CD4-positive, alpha-beta T cell treated with Interleukin-15 for 1 hour (primary cell): Measurements from ENCODE around the gene PLEKHH1.

ENCODE experiments used
- DNase-seq: peaks from one replicate; pipeline ENCODE4 v3.0.0-alpha.2; 2020

PLEKHH1 gene

DNA sequence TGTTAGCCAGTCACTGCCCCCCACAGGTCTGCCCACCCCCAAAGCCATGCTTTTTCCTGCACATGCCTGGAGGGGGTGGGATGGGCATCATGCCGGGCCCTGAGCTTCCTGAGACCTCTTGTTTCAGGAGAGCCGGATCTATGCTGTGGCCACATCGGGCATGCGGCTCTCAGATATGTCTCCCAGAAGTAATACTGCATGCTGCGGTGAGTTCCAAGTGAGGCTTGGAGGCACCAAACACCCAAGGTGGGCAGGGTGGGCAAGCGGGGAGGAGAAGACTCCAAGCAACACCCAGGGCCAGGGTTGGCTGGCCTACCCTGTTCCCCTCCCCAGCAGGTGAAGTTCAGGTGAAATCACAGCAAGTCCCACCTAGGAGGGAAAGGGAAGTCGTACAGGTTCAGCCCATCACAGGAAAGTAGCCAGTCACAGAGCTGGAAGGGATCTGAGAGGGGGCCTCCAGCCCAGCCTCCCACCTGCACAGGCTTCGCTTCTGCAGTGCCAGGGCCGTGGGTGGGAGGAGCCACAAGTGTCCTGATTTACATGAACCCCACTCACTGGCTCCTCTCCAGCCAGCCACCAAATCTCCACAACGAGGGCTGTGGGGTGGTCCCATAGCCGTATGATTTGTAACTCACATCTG is 36.0 kb downstream of the PLEKHH1 start:
- DNase-seq = no peak

DNA sequence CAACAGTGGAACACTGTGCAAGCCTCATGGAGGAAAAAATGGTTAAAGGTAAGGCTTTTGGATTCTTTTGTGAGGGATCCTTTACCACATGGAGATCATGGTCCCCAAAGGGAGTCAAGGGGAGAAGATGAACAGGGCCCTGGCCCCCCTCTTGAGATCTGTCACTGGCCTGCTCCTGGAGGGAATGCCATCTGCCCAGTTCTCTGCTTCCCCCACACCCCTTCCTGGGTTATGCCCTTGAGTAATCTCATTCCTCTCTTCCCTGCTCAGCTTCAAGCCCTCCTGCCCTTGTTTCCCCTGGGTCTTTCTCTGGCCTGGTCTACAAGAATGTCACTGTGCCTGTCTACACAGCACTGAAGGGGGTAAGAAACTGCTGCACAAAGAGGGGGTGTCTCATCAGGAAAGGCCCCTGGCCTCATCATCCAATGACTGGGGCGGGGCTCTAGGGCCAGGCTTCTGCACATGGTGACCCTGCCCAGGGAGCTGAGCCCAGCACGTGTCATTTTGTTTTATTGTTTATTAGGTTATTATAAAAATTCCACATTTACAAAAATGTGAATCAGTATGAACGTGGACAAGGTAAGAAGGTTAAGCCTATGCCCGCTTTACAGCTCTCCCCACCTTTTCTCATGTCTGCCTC is 36.7 kb downstream of the PLEKHH1 start:
- DNase-seq = no peak

DNA sequence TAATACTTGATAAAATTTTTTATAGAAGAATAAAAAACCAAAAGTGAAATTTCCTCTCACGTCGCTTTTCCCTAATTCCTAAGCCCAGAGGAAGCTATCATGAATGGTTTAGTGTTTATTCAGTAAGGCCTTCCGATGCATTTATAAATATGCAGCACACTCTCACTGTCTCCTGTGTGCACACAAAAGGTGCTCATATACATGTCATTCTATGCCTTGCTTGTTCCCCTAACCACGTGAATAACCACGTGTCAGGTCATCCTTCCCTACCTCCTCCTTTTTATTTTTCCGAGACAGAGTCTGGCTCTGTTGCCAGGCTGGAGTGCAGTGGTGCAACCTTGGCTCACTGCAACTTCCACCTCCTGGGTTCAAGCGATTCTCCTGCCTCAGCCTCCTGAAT is 37.4 kb downstream of the PLEKHH1 start:
- DNase-seq = no peak

GRCh38 chr14:67571275-67571990 is 38.3 kb downstream of the PLEKHH1 start:
- DNase-seq = peak; percentile 56

DNA sequence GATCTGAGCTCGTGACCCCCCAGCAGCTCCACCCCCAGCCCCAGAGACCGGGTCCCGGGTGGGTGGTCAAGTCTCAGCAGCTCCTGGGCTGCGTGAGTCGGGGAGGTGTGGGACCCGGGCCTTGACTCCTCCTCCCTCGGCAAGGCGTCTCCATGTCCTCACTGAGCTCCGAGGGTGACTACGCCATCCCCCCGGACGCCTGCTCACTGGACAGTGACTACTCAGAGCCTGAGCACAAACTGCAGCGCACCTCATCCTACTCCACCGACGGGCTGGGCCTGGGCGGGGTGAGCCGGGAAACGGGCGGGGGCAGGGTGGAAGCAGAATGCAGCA is 38.9 kb downstream of the PLEKHH1 start:
- no peak for DNase-seq

DNA sequence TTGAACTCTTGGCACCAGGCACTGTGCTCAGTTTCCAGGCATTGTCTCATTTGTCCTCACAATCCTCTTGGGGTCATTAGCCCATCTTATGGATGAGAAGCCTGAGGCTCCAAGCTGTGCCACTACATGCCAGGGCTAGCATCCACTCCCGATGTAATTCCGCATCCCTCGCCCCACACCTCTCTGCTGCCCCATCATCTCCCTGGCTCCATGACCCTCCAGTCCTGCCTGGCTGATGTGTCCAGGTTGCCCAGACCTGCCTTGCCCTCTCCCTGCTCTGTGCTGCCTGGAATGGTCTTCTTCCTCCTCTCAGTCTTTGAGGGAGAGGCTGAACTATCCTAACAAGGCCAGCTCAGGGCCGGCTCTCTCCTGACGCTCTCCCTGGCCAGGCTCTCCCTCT is 39.5 kb downstream of the PLEKHH1 start:
- DNase-seq = no peak

GRCh38 chr14:67573228-67574010 is 40.3 kb downstream of the PLEKHH1 start:
- no peak for DNase-seq

GRCh38 chr14:67574156-67574555 is 41.1 kb downstream of the PLEKHH1 start:
- no peak for DNase-seq

- no peak for DNase-seq
Observed at GRCh38 chr14:67574806-67575205, 41.7 kb downstream of the PLEKHH1 start.

DNA sequence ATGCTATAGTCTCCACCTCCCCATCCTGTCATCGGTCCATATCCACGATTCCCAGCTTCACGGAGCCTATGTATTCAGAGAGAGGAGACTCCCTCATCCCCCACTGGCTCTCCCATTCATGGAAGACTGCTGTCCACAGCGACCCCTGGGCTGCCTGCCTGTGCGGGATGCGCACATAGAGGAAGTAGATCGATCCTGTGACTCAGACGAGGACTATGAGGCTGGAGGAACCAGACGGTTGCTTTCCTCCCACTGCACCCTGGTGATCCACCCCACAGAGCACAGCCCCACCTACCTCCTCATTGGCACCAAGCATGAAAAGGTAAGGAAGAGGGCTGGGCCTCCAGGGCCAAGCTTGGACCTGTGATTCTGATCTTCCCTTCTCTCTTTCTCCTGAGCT is 42.6 kb downstream of the PLEKHH1 start:
- DNase-seq = no peak

DNA sequence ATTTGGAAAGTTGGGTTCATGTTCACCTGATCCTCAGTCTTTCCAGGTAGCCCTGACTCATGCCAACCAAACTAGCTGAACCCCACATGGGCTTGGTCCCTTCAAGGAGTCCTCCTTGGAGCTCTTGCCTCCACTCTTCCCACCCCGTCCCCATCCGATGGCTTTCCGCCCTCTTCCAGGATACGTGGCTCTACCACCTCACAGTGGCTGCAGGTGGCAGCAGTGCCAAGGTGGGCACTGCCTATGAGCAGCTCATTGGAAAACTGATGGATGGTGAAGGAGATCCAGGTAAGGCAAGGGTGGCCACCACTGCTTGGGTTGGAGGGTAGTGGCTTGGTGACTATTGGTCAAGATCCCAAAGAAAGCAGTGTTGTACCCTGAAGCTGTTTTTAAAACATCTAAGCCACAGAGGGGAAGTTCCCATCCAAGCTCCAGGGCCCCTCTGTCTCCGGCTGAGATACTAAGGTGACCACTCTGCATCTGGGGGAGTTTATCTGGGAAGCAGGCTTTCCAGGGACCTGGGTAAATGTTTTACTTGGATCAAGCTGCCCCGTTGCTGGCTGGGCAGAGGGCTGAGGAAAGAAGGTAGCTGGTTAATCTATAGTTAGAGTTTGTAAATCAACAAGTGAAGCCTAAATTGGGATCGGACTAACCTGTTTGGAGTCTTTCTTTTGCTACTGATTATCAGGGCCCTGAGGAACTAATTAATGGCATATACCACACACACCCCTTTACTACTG is 43.3 kb downstream of the PLEKHH1 start:
- no peak for DNase-seq

DNA sequence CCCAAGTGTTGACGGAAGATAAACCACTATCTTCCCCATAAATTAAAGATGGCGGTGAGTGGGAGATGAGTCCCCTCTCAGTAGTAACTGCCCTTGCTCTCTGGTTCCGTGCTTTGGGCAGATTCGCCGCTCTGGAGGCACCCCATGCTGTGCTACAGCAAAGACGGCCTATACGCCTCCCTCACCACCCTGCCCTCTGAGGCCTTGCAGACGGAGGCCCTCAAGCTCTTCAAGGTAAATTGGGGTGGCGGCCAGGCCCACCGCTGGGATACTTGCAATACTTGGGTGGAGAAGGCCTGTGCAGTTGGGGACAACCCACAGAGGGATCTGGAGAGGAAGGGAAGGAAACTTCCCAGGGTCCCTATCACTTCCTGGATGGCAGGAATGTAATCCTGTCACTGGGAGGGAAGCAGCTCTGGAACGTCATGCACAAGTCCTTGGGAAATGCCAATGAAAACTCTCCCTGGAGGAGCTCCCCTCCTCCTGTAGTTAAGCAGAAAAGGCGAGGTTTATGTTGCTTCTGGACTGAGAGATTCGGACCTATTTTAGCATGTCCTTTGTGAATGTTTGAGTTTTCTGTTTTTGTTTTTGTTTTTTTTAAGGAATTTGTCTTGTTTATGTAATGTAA is 44.2 kb downstream of the PLEKHH1 start:
- DNase-seq = no peak

DNA sequence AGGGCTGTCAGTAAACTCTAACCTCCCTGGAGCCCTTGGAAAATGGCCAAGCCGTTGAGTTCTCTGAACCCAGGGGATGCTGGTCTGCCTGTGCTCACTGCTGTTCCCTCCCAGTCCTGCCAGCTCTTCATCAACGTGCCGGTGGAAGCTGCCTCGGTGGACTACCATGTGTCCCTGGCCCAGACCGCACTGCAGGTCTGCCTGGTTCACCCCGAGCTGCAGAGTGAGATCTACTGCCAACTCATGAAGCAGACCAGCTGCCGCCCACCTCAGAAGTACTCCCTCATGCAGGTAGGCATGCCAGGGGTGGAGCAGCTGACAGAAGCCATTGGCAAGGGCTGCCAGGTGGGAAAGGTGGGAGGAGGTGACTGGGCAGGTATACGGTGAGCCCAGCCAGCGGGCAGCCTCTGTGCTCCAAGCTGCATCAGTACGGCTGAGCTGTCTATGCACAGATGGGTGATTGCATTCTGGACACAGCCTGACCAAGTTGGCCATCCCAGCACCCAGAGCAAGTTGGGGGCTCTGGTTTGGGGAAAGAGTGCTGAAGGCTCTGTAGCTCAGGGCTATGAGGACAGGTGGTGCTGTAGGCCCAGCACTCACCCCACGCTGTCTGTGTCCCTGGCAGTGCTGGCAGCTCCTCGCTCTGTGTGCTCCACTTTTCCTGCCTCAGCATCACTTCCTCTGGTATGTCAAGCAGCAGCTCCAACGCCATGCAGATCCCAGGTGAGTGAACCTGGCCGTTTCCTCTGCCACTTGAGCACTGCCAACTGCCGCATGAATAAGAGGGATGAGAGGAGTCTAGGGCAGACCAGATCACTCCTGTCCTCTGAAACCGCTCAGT is 45.0 kb downstream of the PLEKHH1 start:
- no peak for DNase-seq

DNA sequence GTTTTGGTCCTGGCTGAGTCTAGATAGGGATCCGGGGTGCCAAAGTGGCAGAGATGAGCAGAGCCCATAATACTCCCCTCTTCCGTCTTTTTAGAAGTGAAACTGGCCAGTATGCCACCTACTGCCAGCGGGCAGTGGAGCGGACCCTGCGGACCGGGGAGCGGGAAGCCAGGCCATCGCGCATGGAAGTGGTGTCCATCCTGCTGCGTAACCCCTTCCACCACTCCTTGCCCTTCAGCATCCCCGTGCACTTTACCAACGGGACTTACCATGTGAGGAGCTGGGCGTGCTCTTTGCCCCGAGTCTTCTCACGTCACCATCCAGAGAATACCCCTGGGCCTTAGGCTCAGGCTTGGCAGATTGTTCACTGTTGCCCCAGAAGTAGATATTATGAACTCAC is 46.0 kb downstream of the PLEKHH1 start:
- DNase-seq = no peak

DNA sequence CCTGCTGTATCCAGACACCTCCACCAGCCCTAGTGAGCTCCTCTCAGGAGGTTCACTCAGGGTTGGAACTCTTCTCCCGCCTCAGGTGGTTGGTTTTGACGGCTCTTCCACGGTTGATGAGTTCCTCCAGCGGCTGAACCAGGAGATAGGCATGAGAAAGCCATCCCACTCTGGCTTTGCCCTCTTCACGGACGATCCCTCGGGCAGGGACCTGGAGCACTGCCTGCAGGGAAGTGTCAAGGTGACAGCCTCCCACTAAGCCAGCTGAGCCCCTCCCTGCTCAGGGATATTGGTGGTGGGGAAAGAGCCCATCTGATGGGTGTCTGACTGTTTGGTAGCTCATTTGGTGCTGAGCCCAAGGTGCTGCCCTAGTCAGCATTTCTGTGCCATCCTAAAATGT is 46.5 kb downstream of the PLEKHH1 start:
- DNase-seq = no peak

- no peak for DNase-seq
Observed at GRCh38 chr14:67580336-67581171, 47.5 kb downstream of the PLEKHH1 start.

GRCh38 chr14:67581643-67582042 is 48.6 kb downstream of the PLEKHH1 start:
- no peak for DNase-seq

DNA sequence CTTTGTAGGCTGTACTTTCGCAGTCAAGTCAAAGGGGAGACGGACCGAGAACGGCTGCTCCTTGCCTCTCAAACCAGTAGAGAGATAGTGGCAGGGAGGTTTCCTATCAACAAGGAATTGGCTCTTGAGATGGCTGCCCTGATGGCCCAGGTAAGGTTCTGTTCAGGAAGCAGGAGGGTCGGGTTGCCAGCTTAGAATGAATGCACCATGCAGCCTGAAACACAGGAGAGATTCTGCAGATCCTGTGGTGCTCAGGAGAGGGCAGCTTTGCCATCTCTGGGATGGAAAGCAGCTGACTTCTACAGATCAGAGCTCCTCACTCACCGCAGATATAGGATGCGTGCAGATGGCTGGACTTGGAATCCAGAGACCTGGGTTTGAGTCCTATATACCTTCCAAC is 49.0 kb downstream of the PLEKHH1 start:
- no peak for DNase-seq

GRCh38 chr14:67583711-67584644 is 50.9 kb downstream of the PLEKHH1 start:
- peak; percentile 36 for DNase-seq
